ENCODE measurements around the gene MYRF. TPM values are rescaled to one million over a fixed set of nuclear protein-coding genes. Genes with fewer than 3 reads are reported as not detected.

Gene MYRF
- total RNA-seq, 4 donors from 2014 or later: 0.16 to 55.1 (median 29.5) TPM

- ATAC-seq (ENCODE audit: low FRiP score): no peak
- TF ChIP-seq, protein P1, sequence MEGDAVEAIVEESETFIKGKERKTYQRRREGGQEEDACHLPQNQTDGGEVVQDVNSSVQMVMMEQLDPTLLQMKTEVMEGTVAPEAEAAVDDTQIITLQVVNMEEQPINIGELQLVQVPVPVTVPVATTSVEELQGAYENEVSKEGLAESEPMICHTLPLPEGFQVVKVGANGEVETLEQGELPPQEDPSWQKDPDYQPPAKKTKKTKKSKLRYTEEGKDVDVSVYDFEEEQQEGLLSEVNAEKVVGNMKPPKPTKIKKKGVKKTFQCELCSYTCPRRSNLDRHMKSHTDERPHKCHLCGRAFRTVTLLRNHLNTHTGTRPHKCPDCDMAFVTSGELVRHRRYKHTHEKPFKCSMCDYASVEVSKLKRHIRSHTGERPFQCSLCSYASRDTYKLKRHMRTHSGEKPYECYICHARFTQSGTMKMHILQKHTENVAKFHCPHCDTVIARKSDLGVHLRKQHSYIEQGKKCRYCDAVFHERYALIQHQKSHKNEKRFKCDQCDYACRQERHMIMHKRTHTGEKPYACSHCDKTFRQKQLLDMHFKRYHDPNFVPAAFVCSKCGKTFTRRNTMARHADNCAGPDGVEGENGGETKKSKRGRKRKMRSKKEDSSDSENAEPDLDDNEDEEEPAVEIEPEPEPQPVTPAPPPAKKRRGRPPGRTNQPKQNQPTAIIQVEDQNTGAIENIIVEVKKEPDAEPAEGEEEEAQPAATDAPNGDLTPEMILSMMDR (IDR thresholded peaks at IDR 0.05): no peak
- no peak for DNase-seq (ENCODE audit: low spot score)
Measured at GRCh38 chr11:61709572-61709971, 42.9 kb upstream of the MYRF start.

DNA sequence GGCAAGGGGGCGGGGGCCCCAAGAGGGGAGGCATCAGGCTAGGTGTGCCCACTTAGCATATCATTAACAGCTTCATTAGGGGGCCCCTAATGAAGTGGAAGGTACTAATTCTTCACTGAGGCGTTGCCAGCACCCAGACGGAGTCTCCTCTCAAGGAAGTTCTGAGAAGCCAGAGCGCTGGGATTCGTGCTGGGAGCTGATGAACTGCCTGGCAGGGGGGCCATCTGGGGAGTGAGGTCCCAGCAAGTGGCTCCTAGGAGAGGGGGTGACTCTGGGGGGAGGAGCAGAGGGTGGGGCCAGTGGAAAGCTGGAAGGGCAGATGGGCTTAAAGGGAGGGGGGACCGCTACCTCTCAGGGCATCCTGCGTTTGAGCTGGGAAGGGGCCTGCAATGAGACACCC lies 42.4 kb upstream of the MYRF start:
- ATAC-seq (ENCODE audit: low FRiP score): no peak
- no peak for DNase-seq (ENCODE audit: low spot score)

GRCh38 chr11:61711037-61711436 lies 41.4 kb upstream of the MYRF start:
- TF ChIP-seq, protein P1 (IDR thresholded peaks at IDR 0.05): no peak
- ATAC-seq (ENCODE audit: low FRiP score) (no peak), DNase-seq (ENCODE audit: low spot score) (no peak)

More for the DNA sequence above, 42.4 kb upstream of the MYRF start:
- TF ChIP-seq, protein P1 (IDR thresholded peaks at IDR 0.05): no peak

DNA sequence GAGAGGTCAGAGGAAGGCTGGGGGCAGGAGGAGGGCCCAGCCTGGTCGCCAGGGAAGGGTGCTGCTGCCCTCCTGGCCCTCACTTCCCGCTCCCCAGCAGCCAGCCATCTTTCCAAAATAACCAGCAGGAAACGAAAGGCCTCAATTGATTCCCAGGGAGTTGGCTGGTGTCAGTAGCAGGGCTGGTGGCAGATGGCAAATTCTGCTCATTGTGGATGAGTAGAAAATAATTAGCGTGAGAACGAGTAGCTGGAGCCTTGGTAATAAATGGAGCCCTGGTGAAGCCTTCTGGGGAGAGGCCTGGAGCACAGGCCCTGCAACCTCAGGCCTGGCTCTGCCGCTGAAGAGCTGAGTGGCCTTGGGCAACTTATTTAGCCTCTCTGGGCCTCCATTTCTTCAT lies 40.9 kb upstream of the MYRF start:
- ATAC-seq (ENCODE audit: low FRiP score): no peak
- TF ChIP-seq, protein P1 (IDR thresholded peaks at IDR 0.05): no peak

DNA sequence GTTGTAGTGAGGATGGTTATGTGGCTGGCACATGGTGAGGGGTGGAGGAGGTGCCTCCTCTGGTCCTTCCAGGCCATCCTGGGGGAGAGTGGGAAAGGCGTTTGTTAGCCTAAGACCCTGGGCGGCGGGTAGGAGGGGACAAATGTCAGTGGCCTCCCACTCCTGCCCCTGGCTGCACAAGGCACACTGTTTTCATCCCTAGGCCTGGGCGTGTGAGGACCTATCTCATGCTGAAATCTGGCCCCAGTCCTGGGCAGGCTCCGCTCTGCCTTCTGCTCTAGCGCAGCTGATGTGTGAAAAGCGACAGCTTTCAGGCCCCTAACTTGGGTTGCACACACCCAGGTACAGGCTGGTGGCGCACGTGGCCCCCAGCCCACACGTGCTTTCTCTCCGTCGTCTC lies 40.1 kb upstream of the MYRF start:
- DNase-seq (ENCODE audit: low spot score) (no peak), ATAC-seq (ENCODE audit: low FRiP score) (no peak)
- TF ChIP-seq, protein P1 (IDR thresholded peaks at IDR 0.05): no peak

More for the DNA sequence above, 40.9 kb upstream of the MYRF start:
- DNase-seq (ENCODE audit: low spot score): no peak

GRCh38 chr11:61712846-61713245 lies 39.6 kb upstream of the MYRF start:
- DNase-seq (ENCODE audit: low spot score) (no peak), ATAC-seq (ENCODE audit: low FRiP score) (no peak)
- TF ChIP-seq, protein P1 (IDR thresholded peaks at IDR 0.05): no peak

DNA sequence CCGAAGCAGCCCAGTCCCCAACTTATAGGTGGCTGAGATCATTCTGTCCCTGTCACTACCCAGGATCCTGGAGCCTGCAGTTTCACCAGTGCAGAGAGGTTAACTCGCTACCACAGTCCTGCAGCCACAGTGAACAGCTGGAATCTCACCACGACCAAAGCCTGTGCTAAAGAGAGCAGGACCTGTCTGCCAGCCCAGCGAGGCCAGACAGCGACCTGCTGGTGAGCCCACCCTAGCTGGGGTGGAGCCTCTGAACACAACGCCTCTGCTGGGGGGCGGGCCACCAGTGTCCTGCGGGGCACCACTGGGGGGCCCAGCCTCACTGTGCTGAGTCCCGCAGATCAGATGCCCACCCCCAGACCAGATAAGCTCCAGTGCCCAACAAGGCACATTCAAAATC lies 39.0 kb upstream of the MYRF start:
- TF ChIP-seq, protein P1 (IDR thresholded peaks at IDR 0.05): no peak
- ATAC-seq (ENCODE audit: low FRiP score): no peak

More for the DNA sequence above, 39.0 kb upstream of the MYRF start:
- DNase-seq (ENCODE audit: low spot score): no peak
